ENCODE measurements around the gene PARVA. TPM values are rescaled to one million over a fixed set of nuclear protein-coding genes. Genes with fewer than 3 reads are reported as not detected.
"Not testable (repeated sequence)": the region's sequence is repeated elsewhere in the genome, so short reads cannot be mapped to it uniquely, and the experiment has no call there.

Gene PARVA
- total and polyA plus RNA-seq, 2 experiments from 2014 or later: 37.4 to 46.2 TPM

DNA sequence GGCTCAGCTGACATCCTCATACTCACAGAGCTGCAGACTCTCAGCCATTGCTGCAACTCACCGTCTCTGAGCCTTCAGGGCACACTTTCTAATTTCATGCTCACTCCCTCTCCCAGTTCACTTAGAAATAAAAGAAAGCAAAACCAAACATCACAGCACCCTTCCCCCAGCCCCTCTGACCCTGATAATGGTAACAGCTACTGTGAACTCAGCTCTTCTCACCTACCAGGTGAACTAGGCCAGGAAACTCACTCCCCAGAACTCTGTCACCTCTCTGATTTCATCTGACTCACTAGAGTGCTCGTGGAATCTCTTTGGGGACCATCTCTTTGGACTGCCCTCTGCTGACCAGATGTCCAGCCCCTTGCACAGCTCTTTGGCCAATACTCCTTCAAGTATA is 14.5 kb upstream of the PARVA start:
- Histone ChIP-seq H3K27me3 (no peaks in the 10 kb centered on the region), H3K79me2 (no peaks in the 10 kb centered on the region), H3K36me3 (replicated peaks; ENCODE audit: insufficient read depth, low read depth) (no peaks in the 10 kb centered on the region), H3K4me1 (ENCODE audit: insufficient read depth) (peaks cover 45% of the 10 kb centered on the region), H3K4me2 (no peak overlapping the region), H2AFZ (no peak overlapping the region), H3K27ac (no peak overlapping the region), H4K20me1 (ENCODE audit: insufficient read depth, poor library complexity, severe bottlenecking) (no peaks in the 10 kb centered on the region), H3K4me3 (no peak overlapping the region), H3K9me3 (ENCODE audit: low read depth) (no peaks in the 10 kb centered on the region), H3K9me2 (replicated peaks; ENCODE audit: insufficient read depth) (no peaks in the 10 kb centered on the region)
- no peak for DNase-seq (ENCODE audit: low spot score)
- WGBS (ENCODE audit: low lambda C conversion rate, missing lambda C conversion rate): 29% methylated on average over 2 of the region's 2 CpGs
- no peak for TF ChIP-seq EZH2phosphoT487 (IDR thresholded peaks at IDR 0.05; ENCODE audit: low read depth, severe bottlenecking, unreplicated experiment)
- no peak for TF ChIP-seq EZH2 (IDR thresholded peaks at IDR 0.05; ENCODE audit: borderline replicate concordance)
- TF ChIP-seq, protein P1, sequence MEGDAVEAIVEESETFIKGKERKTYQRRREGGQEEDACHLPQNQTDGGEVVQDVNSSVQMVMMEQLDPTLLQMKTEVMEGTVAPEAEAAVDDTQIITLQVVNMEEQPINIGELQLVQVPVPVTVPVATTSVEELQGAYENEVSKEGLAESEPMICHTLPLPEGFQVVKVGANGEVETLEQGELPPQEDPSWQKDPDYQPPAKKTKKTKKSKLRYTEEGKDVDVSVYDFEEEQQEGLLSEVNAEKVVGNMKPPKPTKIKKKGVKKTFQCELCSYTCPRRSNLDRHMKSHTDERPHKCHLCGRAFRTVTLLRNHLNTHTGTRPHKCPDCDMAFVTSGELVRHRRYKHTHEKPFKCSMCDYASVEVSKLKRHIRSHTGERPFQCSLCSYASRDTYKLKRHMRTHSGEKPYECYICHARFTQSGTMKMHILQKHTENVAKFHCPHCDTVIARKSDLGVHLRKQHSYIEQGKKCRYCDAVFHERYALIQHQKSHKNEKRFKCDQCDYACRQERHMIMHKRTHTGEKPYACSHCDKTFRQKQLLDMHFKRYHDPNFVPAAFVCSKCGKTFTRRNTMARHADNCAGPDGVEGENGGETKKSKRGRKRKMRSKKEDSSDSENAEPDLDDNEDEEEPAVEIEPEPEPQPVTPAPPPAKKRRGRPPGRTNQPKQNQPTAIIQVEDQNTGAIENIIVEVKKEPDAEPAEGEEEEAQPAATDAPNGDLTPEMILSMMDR (IDR thresholded peaks at IDR 0.05; ENCODE audit: poor library complexity): no peak

DNA sequence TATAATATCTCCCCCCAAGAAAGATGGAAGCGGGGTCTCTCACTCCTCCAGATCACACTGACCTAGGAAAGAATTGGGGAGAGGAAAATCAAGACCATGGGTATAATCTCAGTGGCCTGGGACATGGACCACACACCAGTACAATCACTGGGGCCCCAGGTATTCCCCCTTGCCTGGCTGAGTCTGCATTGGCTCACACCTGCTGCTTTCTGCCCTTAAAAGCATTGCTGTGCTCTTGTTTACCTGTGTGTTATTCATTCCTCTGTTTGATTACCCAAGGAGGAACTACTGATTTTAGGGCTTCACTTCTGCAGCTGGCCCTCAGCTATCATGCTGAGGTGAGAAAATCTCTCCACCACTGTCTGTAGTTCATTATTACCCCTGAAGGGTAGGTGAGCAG is 14.0 kb upstream of the PARVA start:
- Histone ChIP-seq H3K36me3 (replicated peaks; ENCODE audit: insufficient read depth, low read depth) (no peaks in the 10 kb centered on the region), H3K27me3 (no peaks in the 10 kb centered on the region), H3K27ac (no peak overlapping the region), H3K4me1 (ENCODE audit: insufficient read depth) (peaks cover 42% of the 10 kb centered on the region), H2AFZ (no peak overlapping the region), H4K20me1 (ENCODE audit: insufficient read depth, poor library complexity, severe bottlenecking) (no peaks in the 10 kb centered on the region), H3K4me2 (no peak overlapping the region), H3K4me3 (no peak overlapping the region), H3K9me2 (replicated peaks; ENCODE audit: insufficient read depth) (no peaks in the 10 kb centered on the region), H3K79me2 (no peaks in the 10 kb centered on the region), H3K9me3 (ENCODE audit: low read depth) (no peaks in the 10 kb centered on the region)
- no peak for DNase-seq (ENCODE audit: low spot score)
- TF ChIP-seq, protein P1 (IDR thresholded peaks at IDR 0.05; ENCODE audit: poor library complexity): no peak
- TF ChIP-seq EZH2 (IDR thresholded peaks at IDR 0.05; ENCODE audit: borderline replicate concordance) (no peak), EZH2phosphoT487 (IDR thresholded peaks at IDR 0.05; ENCODE audit: low read depth, severe bottlenecking, unreplicated experiment) (no peak)
- 100% methylated on average over 1 of the region's 1 CpG for WGBS (ENCODE audit: low lambda C conversion rate, missing lambda C conversion rate)

DNA sequence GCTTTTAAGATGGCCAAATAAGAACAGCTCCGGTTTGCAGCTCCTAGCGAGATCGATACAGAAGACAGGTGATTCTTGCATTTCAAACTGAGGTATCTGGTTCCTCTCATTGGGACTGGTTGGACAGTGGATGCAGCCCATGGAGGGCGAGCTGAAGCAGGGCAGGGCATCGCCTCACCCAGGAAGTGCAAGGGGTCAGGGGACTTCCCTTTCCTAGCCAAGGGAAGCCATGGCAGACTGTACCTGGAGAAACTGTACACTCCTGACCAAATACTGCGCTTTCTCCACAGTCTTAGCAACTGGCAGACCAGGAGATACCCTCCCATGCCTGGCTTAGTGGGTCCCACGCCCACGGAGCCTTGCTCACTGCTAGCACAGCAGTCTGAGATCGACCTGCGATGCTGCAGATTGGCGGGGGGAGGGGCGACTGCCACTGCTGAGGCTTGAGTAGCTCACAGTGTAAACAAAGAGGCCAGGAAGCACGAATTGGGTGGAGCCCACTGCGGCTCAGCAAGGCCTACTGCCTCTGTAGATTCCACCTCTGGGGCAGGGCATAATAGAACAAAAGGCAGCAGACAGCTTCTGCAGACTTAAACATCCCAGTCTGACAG is 11.3 kb upstream of the PARVA start:
- H3K27me3 ChIP-seq; H3K4me3 ChIP-seq; H3K9me3 ChIP-seq (ENCODE audit: low read depth); H3K36me3 ChIP-seq (replicated peaks; ENCODE audit: insufficient read depth, low read depth); H2AFZ ChIP-seq; H4K20me1 ChIP-seq (ENCODE audit: insufficient read depth, poor library complexity, severe bottlenecking); H3K79me2 ChIP-seq; H3K9me2 ChIP-seq (replicated peaks; ENCODE audit: insufficient read depth): not testable (repeated sequence)
- DNase-seq (ENCODE audit: low spot score): peak; percentile 81
- Histone ChIP-seq H3K4me2 (peak overlapping the region; percentile 42), H3K4me1 (ENCODE audit: insufficient read depth) (peaks cover 31% of the 10 kb centered on the region), H3K27ac (peak overlapping the region; percentile 58)
- 48% methylated on average over 14 of the region's 14 CpGs for WGBS (ENCODE audit: low lambda C conversion rate, missing lambda C conversion rate)

DNA sequence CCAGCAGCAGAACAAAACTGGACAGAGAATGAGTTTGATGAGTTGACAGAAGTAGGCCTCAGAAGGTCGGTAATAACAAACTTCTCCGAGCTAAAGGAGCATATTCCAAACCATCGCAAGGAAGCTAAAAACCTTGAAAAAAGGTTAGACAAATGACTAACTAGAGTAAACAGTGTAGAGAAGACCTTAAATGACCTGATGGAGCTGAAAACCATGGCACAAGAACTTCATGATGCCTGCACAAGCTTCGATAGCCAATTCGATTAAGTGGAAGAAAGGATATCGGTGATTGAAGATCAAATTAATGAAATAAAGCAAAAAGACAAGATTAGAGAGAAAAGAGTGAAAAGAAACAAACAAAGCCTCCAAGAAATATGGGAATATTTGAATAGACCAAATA is 10.3 kb upstream of the PARVA start:
- not testable (repeated sequence) for H3K79me2 ChIP-seq; DNase-seq (ENCODE audit: low spot score); H3K27me3 ChIP-seq; H3K27ac ChIP-seq; H4K20me1 ChIP-seq (ENCODE audit: insufficient read depth, poor library complexity, severe bottlenecking); H2AFZ ChIP-seq; H3K4me3 ChIP-seq; H3K36me3 ChIP-seq (replicated peaks; ENCODE audit: insufficient read depth, low read depth); H3K9me3 ChIP-seq (ENCODE audit: low read depth); H3K4me2 ChIP-seq; H3K9me2 ChIP-seq (replicated peaks; ENCODE audit: insufficient read depth)
- WGBS (ENCODE audit: low lambda C conversion rate, missing lambda C conversion rate): 94% methylated on average over 6 of the region's 6 CpGs
- peaks cover 21% of the 10 kb centered on the region for H3K4me1 ChIP-seq (ENCODE audit: insufficient read depth)
